ENCODE measurements around the gene PLVAP. TPM values are rescaled to one million over a fixed set of nuclear protein-coding genes. Genes with fewer than 3 reads are reported as not detected.

Gene PLVAP
- total RNA-seq, 1 experiment from 2014 or later, result not detected

DNA sequence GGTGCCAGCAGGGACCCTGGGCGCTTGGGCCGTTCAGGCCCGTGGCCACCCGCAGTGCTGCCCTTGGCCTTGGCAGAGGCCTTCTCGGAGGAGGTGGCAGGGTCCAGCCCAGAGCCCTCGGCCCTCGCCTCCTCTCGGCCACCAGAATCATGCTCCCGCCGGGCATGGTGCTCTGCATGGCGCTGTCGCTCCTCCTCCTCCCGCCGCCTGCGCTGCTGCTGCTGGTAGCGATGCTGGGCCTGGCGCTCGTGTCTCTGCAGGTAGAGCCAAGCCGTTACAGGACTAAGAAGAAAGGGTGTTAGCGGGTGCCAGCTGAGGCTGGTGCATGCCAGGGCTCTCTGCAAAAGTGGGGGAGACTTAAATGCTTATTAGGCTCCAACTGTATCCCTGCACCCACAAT, 52.0 kb downstream of the PLVAP start:
- Histone ChIP-seq H3K14ac (ENCODE audit: insufficient read depth, low read length) (no peak overlapping the region), H3K9me3 (ENCODE audit: control insufficient read depth, low read depth, low read length) (no peaks in the 10 kb centered on the region), H4K91ac (ENCODE audit: insufficient read length, low read depth, low read length) (no peak overlapping the region), H4K20me1 (ENCODE audit: control insufficient read depth, insufficient read depth, insufficient read length) (no peaks in the 10 kb centered on the region), H2BK12ac (ENCODE audit: insufficient read length, low read depth, low read length) (no peak overlapping the region), H2AFZ (ENCODE audit: low read length) (no peak overlapping the region), H2BK20ac (ENCODE audit: low read depth, low read length, poor library complexity, severe bottlenecking) (no peak overlapping the region), H3K9ac (ENCODE audit: extremely low read depth, insufficient read length, low read length) (no peak overlapping the region), H2BK15ac (ENCODE audit: low read depth, low read length) (no peak overlapping the region), H2AK5ac (ENCODE audit: insufficient read length, low read length) (no peak overlapping the region), H3K4ac (ENCODE audit: low read depth, low read length) (no peak overlapping the region), H3K79me2 (ENCODE audit: insufficient read depth, low read length) (no peaks in the 10 kb centered on the region), H3K18ac (ENCODE audit: insufficient read length, low read depth, low read length) (no peak overlapping the region), H3K4me1 (ENCODE audit: insufficient read depth, low read length) (no peaks in the 10 kb centered on the region), H2BK5ac (ENCODE audit: insufficient read length, low read length) (no peak overlapping the region), H3K23me2 (ENCODE audit: insufficient read length, low read depth, low read length, poor library complexity, severe bottlenecking) (peaks cover 5% of the 10 kb centered on the region), H3K23ac (ENCODE audit: insufficient read length, low read depth, low read length) (no peak overlapping the region), H4K8ac (replicated peaks; ENCODE audit: insufficient read length, low read depth, low read length) (no peak overlapping the region), H3K79me1 (ENCODE audit: insufficient read depth, low read depth, low read length, poor library complexity, severe bottlenecking) (no peaks in the 10 kb centered on the region), H3K4me2 (ENCODE audit: insufficient read depth, insufficient read length, low read length) (no peak overlapping the region), H3K27me3 (ENCODE audit: insufficient read depth, low read length) (no peaks in the 10 kb centered on the region), H4K5ac (ENCODE audit: insufficient read length, low read depth, low read length) (no peak overlapping the region), H3K27ac (ENCODE audit: insufficient read length, low read depth, low read length) (no peak overlapping the region), H3T11ph (ENCODE audit: low read length) (no peak overlapping the region), H2BK120ac (ENCODE audit: low read depth, low read length, poor library complexity, severe bottlenecking) (no peak overlapping the region), H3K56ac (ENCODE audit: insufficient read length, low read depth, low read length) (no peak overlapping the region)
- Mint-ChIP-seq H3K4me3 (no peak overlapping the region), H3K27ac (peak overlapping the region in 1 of 3 experiments; percentile 87; a peak in 1 of 7 replicates), H3K9me3 (no peaks in the 10 kb centered on the region), H3K4me1 (peaks cover 6 to 23% of the 10 kb centered on the region in 2 experiments), H3K36me3 (ENCODE audit: insufficient read depth in 1 of 3, low read depth in 3 of 3) (peaks cover 6 to 42% (median 22%) of the 10 kb centered on the region in 3 experiments), H3K27me3 (ENCODE audit: low read depth) (peaks cover 5% of the 10 kb centered on the region; the same call in 1 of the 2 replicates)
- no peak for DNase-seq
- no peak for TF ChIP-seq CTCF (conservative IDR thresholded peaks at IDR 0.05)
- WGBS (ENCODE audit: extremely low coverage, insufficient read length, low lambda C conversion rate), result no CpG with 5 or more reads among the region's 20 CpGs
